HG02571 (cell line): Measurements from ENCODE around the gene CERCAM.
A peak's percentile ranks its signal among the peaks of the same experiment; 100 is the strongest.

Experiments used
- ATAC-seq: cut with Tn5 transposase; IDR thresholded peaks from one replicate; pipeline ENCODE4 v1.9.1; 2021; ENCODE audit warnings: mild to moderate bottlenecking, moderate library complexity; ENCODE audit not compliant: unreplicated experiment

The CERCAM gene

GRCh38 chr9:128454991-128455390 is 34.3 kb downstream of the CERCAM start:
- ATAC-seq, result no peak

GRCh38 chr9:128455849-128456612 is 35.4 kb downstream of the CERCAM start, which contains the start of gene ODF2:
TSS of gene ODF2 (plus strand) at chr9:128456006. CDS start at chr9:128456092, 86 bp downstream.
- ATAC-seq, result peak; percentile 87

GRCh38 chr9:128456613-128457061 is 36.0 kb downstream of the CERCAM start:
- peak; percentile 46 for ATAC-seq

- ATAC-seq, result no peak
These were observed 36.5 kb downstream of the CERCAM start for GRCh38 chr9:128457207-128457606.

- ATAC-seq, result no peak
These were observed 38.4 kb downstream of the CERCAM start for GRCh38 chr9:128459011-128459410.

GRCh38 chr9:128469070-128469469 is 48.4 kb downstream of the CERCAM start:
- no peak for ATAC-seq

GRCh38 chr9:128470560-128470959 is 49.9 kb downstream of the CERCAM start:
- ATAC-seq, result no peak

- ATAC-seq, result no peak
These were observed 52.4 kb downstream of the CERCAM start for GRCh38 chr9:128473104-128473503.

GRCh38 chr9:128475867-128476266 is 55.2 kb downstream of the CERCAM start:
- no peak for ATAC-seq

GRCh38 chr9:128479262-128479661 is 58.6 kb downstream of the CERCAM start:
- ATAC-seq, result no peak

GRCh38 chr9:128481561-128481960 is 60.9 kb downstream of the CERCAM start:
- ATAC-seq, result no peak

GRCh38 chr9:128482186-128482585 is 61.5 kb downstream of the CERCAM start:
- ATAC-seq, result no peak

- no peak for ATAC-seq
These were observed 64.2 kb downstream of the CERCAM start for GRCh38 chr9:128484686-128485413.

GRCh38 chr9:128485414-128485855 is 64.8 kb downstream of the CERCAM start:
- ATAC-seq, result no peak

- ATAC-seq, result no peak
These were observed 65.5 kb downstream of the CERCAM start for GRCh38 chr9:128486201-128486600.
